ENCODE data around the gene L3MBTL1.

Gene L3MBTL1

DNA sequence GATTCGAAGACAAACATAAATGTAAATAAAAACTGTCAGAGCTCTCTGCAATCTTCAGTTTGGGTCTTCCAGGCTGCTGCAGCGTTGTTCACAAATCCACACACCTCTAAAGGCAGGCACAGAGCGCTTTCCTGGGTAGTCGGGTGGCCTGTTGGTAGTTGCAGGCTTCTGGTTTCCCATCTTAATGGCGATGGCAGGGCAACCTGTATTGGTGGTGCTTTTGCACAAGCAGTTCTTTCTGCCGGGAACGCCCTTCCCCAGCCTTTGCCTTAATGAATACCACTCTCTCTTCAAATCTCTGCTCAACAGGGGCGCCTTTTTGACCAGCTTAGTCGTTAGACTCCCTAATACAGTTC, 82.5 kb downstream of the L3MBTL1 start:
- no peak for DNase-seq (ENCODE audit: low read depth)

DNA sequence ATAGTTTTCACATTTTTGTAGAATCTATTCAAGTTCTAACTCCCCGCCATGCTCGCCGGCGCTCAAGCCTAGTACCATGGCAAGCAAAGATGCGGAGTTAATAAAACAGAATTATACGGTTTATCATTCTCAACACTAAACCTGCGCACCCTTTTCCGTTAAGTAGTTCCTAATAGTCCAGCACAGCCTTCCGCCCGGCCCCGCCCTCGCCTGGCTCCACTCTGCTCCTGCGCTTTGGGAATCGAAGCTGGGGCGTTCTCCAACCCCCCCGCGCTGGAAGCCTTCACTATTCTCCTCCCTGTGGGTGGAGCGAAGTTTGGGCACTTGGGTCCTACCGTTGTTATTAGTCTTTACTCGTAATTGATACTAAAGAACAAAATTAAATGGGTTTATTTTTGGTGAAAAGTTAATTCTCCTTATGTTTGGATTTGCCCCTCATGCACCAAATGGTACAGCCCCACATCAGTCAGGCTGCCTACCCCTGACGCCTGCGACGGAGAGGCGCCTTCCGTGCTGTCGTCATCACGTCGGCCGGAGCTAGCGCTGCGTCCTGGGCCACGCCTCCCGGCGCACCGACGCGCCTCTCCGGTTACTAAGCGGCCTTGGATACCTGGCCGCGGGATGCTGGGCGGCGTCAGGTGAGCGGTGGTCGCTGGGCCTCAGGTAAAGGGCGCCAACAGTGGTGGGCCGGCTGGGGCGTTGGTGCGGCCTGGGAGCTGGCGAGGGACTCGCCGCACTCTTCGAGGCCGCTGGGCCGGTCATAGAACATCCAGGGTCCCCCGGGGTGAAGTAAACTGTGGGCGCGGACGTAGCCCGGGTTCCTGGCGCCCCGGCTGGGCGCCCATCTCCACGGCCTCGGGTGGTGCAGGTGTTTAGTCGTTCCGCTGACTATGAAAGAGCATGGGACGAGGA, 83.2 kb downstream of the L3MBTL1 start, which contains the start of gene IFT52:
Gene IFT52 (plus strand): TSS at position 546 of the 912 bp plus-strand sequence. CDS start 3,762 bp downstream, outside the sequence.
- peak; percentile 82 for DNase-seq (ENCODE audit: low read depth)

All from activated T-helper 9 cell treated with anti-CD3 and anti-CD28 coated beads, Interleukin-2, amount 50 U/mL, for 16 hours (primary cell).